Smooth muscle cell (in vitro differentiated cells): ENCODE measurements around the gene IGSF21. TPM values are rescaled to one million over a fixed set of nuclear protein-coding genes. Genes with fewer than 3 reads are reported as not detected.

Source experiments
- DNase-seq: peaks from one replicate; lab custom pipeline; 2025; ENCODE audit not compliant: unreplicated experiment; lab: John Stamatoyannopoulos, UW
- H2AFZ ChIP-seq: fragments of 200-600 bp; sonication (generic); 2 replicates; pipeline ENCODE4 v1.6.0; 2016; ENCODE audit warnings: antibody characterized with exemption, low read depth, mild to moderate bottlenecking
- H3F3A ChIP-seq: fragments of 200-600 bp; sonication (generic); 2 replicates; pipeline ENCODE4 v1.6.0; 2017; ENCODE audit warnings: antibody characterized with exemption, low read depth
- H3K27ac ChIP-seq: fragments of 200-600 bp; sonication (generic); 2 replicates; pipeline ENCODE4 v1.5.1; 2016; ENCODE audit warnings: low read depth, mild to moderate bottlenecking
- H3K27me3 ChIP-seq: fragments of 200-600 bp; sonication (generic); 2 replicates; pipeline ENCODE4 v1.6.1; 2016; ENCODE audit warnings: low read depth, mild to moderate bottlenecking
- H3K36me3 ChIP-seq: fragments of 200-600 bp; sonication (generic); 2 replicates; pipeline ENCODE4 v1.5.1; 2016; ENCODE audit warnings: low read depth
- H3K4me1 ChIP-seq: fragments of 200-600 bp; sonication (generic); 2 replicates; pipeline ENCODE4 v1.5.1; 2016; ENCODE audit warnings: low read depth
- H3K4me2 ChIP-seq: fragments of 200-600 bp; sonication (generic); 2 replicates; pipeline ENCODE4 v1.6.0; 2016; ENCODE audit warnings: mild to moderate bottlenecking
- H3K4me3 ChIP-seq: fragments of 200-600 bp; sonication (generic); 2 replicates; pipeline ENCODE4 v1.5.1; 2016; ENCODE audit warnings: mild to moderate bottlenecking
- H3K79me2 ChIP-seq: fragments of 200-600 bp; sonication (generic); 2 replicates; pipeline ENCODE4 v1.6.0; 2016; ENCODE audit warnings: low read depth, mild to moderate bottlenecking
- H3K9ac ChIP-seq: fragments of 200-600 bp; sonication (generic); 2 replicates; pipeline ENCODE4 v1.6.0; 2016; ENCODE audit warnings: low read depth
- H3K9me3 ChIP-seq: fragments of 200-600 bp; sonication (generic); replicated peaks from 2 replicates; pipeline ENCODE4 v1.5.1; 2016; ENCODE audit warnings: low read depth
- H4K20me1 ChIP-seq: fragments of 200-600 bp; sonication (generic); 2 replicates; pipeline ENCODE4 v1.6.0; 2016; ENCODE audit warnings: low read depth
- WGBS: methylation state at CpG from one replicate; pipeline ENCODE4 v1.1.7; 2016; ENCODE audit warnings: low lambda C conversion rate; 5-methylcytosine and 5-hydroxymethylcytosine counted together
- polyA plus RNA-seq: library from polyadenylated mRNA; unstranded; fragments of >200 nt; fragmentation: Nextera tagmentation; extraction: Ambion mirVana; gene quantifications from 2 replicates; pipeline ENCODE4 v1.2.1, GENCODE V29; 2016
- total RNA-seq: library from RNA; depleted of rRNA; stranded (reverse); fragments of >200 nt; gene quantifications from 2 replicates; pipeline ENCODE4 v1.2.3, GENCODE V29; 2014
- TF ChIP-seq, protein P1 (sequence below): fragments of 200-600 bp; sonication (generic); IDR thresholded peaks from 2 replicates; pipeline ENCODE4 v1.5.1; 2017; ENCODE audit warnings: borderline replicate concordance, mild to moderate bottlenecking, antibody characterized with exemption; ENCODE audit not compliant: insufficient read depth, poor library complexity, severe bottlenecking

IGSF21 gene
- total and polyA plus RNA-seq, 2 experiments from 2014 or later, result not detected

DNA sequence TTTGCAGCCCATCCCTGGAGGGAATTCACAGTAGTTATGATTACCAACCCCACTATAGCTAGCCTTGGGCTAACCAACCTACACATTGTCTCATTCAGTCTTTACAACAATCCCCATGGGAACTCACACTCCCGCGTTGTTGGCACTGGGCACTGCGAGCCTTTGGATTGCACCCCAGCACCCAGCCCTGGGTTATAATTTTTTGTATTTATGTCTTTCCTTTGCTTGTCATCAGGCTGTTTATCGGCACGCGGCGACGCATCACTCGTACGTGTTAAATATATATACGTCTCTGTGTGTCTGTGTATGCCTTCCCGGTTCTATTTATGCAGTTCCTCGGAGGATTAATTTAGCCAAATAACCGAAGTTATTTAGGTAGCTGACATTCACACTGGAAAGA lies 47.2 kb upstream of the IGSF21 start:
- H2AFZ ChIP-seq, result no peak overlapping the region
- no peak overlapping the region for H3K27ac ChIP-seq
- 92% methylated on average over 14 of the region's 14 CpGs for WGBS
- peaks cover 64% of the 10 kb centered on the region for H3K27me3 ChIP-seq
- TF ChIP-seq, protein P1, sequence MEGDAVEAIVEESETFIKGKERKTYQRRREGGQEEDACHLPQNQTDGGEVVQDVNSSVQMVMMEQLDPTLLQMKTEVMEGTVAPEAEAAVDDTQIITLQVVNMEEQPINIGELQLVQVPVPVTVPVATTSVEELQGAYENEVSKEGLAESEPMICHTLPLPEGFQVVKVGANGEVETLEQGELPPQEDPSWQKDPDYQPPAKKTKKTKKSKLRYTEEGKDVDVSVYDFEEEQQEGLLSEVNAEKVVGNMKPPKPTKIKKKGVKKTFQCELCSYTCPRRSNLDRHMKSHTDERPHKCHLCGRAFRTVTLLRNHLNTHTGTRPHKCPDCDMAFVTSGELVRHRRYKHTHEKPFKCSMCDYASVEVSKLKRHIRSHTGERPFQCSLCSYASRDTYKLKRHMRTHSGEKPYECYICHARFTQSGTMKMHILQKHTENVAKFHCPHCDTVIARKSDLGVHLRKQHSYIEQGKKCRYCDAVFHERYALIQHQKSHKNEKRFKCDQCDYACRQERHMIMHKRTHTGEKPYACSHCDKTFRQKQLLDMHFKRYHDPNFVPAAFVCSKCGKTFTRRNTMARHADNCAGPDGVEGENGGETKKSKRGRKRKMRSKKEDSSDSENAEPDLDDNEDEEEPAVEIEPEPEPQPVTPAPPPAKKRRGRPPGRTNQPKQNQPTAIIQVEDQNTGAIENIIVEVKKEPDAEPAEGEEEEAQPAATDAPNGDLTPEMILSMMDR, result no peak
- peaks cover 4% of the 10 kb centered on the region for H3K4me1 ChIP-seq
- H3K4me3 ChIP-seq, result no peak overlapping the region
- H3K36me3 ChIP-seq, result no peaks in the 10 kb centered on the region
- no peak for DNase-seq
- no peak overlapping the region for H3K9ac ChIP-seq
- no peaks in the 10 kb centered on the region for H3K9me3 ChIP-seq
- H4K20me1 ChIP-seq, result no peaks in the 10 kb centered on the region
- H3F3A ChIP-seq, result no peaks in the 10 kb centered on the region
- H3K4me2 ChIP-seq, result no peak overlapping the region
- H3K79me2 ChIP-seq, result no peaks in the 10 kb centered on the region

- H3K4me1 ChIP-seq, result no peaks in the 10 kb centered on the region
- H2AFZ ChIP-seq, result no peak overlapping the region
- 59% methylated on average over 3 of the region's 3 CpGs for WGBS
- no peaks in the 10 kb centered on the region for H3K36me3 ChIP-seq
- peaks cover 68% of the 10 kb centered on the region for H3K27me3 ChIP-seq
- H3K9ac ChIP-seq, result no peak overlapping the region
- H3K4me3 ChIP-seq, result no peak overlapping the region
- no peak for DNase-seq
- no peaks in the 10 kb centered on the region for H3K9me3 ChIP-seq
- H3F3A ChIP-seq, result no peaks in the 10 kb centered on the region
- H3K27ac ChIP-seq, result no peak overlapping the region
- H4K20me1 ChIP-seq, result no peaks in the 10 kb centered on the region
- H3K79me2 ChIP-seq, result no peaks in the 10 kb centered on the region
- no peak overlapping the region for H3K4me2 ChIP-seq
- TF ChIP-seq, protein P1, result no peak
Observed at GRCh38 chr1:18062185-18062584, 45.4 kb upstream of the IGSF21 start.

DNA sequence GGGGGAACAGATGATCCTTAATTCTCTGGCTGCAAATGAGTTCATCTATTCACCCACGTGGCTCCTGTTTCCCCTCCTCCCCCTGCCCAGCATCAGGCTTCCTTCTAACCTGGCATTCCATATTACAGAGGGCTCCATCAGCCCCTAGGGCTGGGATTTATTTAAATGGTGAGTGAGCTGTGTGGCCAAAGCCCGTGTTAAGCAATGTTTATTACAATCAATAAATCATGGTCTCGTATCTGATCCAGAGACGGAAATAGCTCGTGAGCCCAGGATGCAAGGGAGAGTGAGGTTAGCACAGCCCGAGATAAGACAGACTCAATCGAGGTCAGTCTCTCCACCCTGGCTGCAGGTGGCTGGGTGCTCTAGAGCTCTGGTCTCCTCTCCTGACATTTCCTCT lies 43.1 kb upstream of the IGSF21 start:
- Histone ChIP-seq H3K79me2 (no peaks in the 10 kb centered on the region), H3K36me3 (no peaks in the 10 kb centered on the region), H3K27me3 (peaks cover 57% of the 10 kb centered on the region), H3F3A (no peaks in the 10 kb centered on the region), H3K4me1 (no peaks in the 10 kb centered on the region), H3K9me3 (no peaks in the 10 kb centered on the region), H3K4me2 (no peak overlapping the region), H2AFZ (no peak overlapping the region), H3K9ac (no peak overlapping the region), H3K4me3 (no peak overlapping the region), H3K27ac (no peak overlapping the region), H4K20me1 (no peaks in the 10 kb centered on the region)
- DNase-seq, result no peak
- TF ChIP-seq, protein P1, result no peak
- WGBS, result 69% methylated on average over 7 of the region's 7 CpGs

DNA sequence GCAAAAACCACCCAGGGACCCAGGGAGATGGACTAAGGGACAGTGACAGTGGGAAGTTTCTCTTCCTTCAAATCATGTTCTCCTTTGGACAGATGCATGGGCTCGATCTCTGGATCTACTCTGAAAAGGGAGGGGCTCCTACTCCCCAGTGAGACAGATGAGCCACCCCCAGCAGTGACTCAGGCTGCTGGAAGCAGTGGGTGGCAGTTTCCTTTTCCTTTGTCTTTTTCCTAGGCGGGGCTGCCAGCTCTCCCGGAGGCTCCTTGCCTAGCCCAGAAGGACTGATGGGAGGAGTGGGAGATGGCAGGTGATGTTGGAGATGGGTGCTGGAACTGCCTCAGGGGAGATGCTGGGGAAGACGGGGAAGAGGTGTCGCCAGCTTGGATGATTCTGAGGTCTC lies 41.0 kb upstream of the IGSF21 start:
- H3K36me3 ChIP-seq, result no peaks in the 10 kb centered on the region
- H3K9ac ChIP-seq, result no peak overlapping the region
- H3K4me3 ChIP-seq, result no peak overlapping the region
- no peak overlapping the region for H3K27ac ChIP-seq
- DNase-seq, result no peak
- H3F3A ChIP-seq, result no peaks in the 10 kb centered on the region
- H3K79me2 ChIP-seq, result no peaks in the 10 kb centered on the region
- no peak overlapping the region for H2AFZ ChIP-seq
- TF ChIP-seq, protein P1, result no peak
- WGBS, result 79% methylated on average over 5 of the region's 5 CpGs
- peaks cover 47% of the 10 kb centered on the region for H3K27me3 ChIP-seq
- no peak overlapping the region for H3K4me2 ChIP-seq
- no peaks in the 10 kb centered on the region for H3K9me3 ChIP-seq
- H3K4me1 ChIP-seq, result no peaks in the 10 kb centered on the region
- H4K20me1 ChIP-seq, result no peaks in the 10 kb centered on the region
